Eye (tissue), 1 donor: ENCODE measurements around the gene FERMT3.

Source experiments
- DNase-seq: peaks from one replicate; pipeline ENCODE4 v3.0.0-alpha.2; 2015

FERMT3 gene

DNA sequence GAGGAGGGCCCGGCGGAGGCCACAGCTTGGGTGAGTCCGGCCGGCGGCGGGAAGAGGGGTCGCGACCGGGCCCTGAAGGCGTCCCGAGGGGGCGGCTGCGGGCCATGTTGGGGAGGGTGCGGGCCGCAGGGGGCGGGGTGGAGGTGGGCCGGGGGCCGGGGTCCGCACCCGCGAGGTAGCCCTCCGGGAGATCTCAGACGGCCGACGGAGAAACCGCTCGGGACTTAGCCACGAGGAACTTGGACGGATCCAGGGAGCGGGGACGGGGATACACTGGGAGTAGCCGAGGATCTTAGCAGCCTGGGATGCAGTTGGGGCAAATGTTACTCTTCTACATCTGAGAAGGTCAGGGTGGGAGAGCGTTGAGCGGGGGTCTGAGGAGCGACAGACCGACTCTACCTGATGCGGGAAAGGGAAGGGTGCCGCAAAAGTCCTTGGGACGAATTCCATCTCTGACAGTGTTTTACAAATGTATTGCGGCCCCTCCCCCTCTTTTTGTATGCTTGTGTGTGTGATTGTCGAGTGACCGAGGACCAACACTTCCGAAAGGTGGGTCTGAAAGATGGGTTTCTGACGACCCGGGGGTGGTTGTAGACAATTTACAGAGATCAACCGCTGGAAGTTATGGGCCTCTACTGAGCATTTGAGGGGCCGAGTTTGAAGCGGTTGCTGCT, 19.9 kb upstream of the FERMT3 start:
- DNase-seq, result peak; percentile 54

DNA sequence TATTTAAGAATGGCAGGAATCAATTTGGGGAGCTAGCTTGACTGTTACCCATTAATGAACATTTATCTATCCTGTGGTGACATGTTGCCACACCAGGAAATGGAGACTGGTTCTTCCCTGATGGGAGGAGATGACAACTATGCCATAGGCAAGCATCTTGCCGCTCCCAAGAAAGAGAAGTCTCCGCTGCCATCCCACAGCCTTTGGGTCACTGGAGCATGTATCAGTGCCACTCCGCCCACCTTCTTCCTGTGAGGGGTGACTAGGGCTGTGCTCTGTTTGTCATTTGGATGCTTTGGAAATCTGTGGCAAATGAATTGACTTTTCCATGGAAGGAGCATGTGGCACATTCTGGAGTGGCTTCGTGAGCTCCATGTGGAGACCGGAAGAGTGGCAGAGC, 14.1 kb upstream of the FERMT3 start:
- DNase-seq, result no peak

DNA sequence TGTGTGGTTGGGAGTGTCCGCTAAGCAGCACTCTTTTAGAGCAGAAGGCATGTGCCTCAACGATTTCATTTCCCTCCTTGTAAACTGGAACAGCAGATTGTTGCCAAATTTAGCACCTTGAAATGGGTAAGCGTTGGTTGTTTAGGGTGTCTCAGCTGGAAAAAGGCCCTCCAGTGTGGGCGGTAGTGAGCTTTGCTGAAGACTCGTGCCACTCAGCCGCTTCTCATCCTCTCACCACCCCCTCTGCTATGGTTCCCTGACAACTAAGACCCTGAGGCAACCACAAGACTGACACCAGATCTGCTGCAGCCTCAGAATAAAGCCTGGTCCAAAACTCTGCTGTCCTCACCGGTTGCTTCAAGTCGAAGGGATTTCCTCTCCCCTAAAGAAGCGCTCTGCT, 9.9 kb upstream of the FERMT3 start:
- DNase-seq, result no peak

DNA sequence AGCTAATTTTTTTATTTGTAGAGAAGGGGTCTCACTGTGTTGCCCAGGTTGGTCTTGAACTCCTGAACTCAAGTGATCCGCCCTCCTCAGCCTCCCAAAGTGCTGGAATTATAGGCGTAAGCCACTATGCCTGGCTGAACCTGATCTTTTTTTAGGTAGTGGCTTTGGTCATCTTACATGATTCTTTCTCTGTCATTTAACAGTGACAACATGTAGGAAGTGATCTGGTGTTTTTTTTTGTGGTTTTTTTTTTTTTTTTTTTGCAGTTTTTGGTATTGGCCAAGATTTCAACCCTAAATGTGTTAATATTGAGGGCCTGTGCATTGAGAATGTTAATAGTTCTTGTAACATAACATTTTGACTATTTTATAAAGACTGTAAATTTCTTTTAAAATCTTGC, 8.0 kb upstream of the FERMT3 start:
- no peak for DNase-seq

DNA sequence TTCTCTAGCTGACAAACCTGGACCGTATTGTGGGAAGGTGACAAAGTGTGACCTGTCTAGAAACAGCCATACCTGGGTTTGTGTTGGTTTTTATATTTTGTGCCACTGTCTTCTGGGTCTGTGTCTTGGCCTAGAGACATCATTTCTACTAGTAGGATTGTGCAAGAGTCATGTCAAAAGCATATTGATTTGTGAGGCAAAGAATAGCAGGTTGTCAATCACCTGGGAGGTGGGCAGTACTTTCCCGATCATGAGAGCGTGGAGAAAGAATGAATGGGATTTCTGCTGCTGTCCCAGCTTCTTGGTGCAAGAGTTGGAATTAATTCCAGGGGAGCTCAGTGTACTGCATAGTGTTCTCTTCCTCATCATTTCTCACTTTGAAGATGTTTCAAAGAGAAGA, 5.0 kb upstream of the FERMT3 start:
- no peak for DNase-seq

DNA sequence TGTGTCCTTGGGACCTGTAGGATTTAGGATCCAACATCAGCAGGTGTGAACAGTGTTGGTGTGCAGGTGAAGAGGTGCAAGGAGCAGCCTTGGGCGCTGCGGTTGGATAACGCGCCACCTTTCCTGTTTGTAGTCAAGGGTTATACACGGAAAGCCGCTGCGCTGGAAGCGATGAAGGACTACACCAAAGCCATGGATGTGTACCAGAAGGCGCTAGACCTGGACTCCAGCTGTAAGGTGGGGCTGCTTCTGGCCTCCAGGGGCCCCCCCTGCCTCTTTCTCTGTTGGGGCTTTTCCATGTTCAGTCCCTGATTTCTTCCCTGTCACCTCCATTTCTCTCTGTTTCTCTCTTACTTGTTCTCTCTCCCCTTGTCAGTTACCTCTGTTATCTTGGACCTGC, 3.5 kb upstream of the FERMT3 start:
- DNase-seq, result no peak

DNA sequence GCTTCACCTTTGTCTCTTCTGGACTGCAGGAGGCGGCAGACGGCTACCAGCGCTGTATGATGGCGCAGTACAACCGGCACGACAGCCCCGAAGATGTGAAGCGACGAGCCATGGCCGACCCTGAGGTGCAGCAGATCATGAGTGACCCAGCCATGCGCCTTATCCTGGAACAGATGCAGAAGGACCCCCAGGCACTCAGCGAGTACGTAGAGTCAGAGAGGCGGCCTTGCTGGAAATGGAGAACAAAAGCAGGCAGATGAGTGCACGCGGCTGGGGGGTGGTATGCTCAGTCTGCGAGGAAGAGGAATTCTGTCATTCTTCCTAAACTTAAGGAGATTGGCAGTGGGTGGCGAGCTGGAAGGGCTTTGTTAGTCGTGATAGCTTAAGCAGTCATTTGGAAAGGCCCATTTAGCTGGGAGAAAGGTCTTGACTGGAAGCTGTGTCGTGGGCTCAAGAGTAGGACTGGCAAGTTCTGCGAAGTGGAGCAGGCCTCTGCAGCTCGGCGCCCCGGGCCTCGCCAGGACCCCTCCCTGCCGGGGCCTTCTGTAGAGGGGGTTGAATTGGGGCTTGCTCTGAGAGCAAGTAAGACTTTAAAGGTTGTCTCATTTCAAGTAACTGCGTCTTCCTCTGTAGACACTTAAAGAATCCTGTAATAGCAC, 3.0 kb upstream of the FERMT3 start:
- peak; percentile 31 for DNase-seq

DNA sequence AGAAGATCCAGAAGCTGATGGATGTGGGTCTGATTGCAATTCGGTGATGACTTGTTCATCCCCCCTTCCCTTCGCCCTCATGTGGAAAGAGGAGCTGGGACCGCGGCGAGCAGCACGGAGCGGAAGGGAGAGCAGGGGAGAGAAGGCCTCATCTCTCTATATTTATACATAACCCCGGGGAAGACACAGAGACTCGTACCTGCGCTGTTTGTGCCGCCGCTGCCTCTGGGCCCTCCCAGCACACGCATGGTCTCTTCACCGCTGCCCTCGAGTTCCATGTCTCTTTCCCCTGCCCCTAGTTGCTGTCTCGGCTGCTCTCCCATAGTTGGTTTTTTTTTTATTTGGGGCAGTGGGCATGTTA, 2.5 kb upstream of the FERMT3 start:
- no peak for DNase-seq

DNA sequence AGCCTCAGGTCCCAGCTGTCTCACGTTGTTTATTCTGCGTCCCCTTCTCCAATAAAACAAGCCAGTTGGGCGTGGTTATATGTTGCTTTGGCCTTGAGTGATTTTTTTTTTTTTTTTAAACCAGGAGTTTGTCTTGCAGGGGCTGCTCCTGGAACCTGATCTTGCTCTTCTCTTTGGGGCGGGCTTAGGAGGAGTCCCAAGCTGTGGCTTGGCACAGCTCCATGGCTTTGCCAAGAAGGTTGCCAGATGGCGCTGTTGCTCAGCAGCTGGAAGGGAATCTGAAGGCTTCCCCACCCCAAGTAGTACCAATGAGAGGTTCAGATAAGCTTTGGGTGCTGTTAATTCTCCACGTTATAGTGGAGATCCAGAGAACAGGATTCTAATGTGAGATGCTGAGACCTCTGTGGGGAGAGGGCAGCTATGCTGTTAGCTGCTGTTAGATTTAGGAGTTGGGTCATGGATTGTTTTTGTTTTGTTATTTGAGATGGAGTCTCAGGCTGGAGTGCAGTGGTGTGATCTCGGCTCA, 2.0 kb upstream of the FERMT3 start:
- peak; percentile 93 for DNase-seq

DNA sequence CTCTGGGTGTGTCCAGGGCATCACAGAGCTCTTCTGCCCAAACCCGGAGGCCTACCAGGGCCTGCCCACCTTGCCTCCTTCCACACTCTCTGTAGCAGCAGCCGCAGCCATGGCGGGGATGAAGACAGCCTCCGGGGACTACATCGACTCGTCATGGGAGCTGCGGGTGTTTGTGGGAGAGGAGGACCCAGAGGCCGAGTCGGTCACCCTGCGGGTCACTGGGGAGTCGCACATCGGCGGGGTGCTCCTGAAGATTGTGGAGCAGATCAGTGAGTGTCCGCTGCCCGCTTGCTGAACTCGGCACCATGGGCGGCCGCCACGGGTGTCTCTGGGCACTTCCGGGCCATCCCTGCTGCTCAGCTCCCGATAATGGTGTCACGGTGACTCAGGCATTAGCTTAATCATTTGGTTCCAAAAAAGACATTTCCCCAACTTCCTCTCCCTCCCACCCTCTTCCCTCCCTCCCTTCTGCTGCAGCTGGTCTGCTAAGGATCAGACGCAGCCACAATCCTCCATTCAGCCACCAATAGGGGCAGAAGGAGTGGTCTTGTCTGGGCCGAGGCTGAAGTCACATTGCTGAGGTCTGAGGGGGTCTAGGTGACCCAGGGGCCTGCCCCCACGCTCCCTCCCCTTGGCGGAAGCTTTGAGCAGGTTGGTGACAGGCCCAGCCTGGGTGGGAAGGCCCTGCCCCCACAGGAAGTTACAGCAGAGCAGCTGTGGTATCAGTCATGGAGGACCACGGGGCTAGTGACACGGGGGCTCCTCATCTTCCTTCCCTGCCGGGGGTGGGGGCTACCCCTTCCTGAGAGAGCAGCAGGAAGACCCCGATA, 950 bp downstream of the FERMT3 start:
- no peak for DNase-seq

DNA sequence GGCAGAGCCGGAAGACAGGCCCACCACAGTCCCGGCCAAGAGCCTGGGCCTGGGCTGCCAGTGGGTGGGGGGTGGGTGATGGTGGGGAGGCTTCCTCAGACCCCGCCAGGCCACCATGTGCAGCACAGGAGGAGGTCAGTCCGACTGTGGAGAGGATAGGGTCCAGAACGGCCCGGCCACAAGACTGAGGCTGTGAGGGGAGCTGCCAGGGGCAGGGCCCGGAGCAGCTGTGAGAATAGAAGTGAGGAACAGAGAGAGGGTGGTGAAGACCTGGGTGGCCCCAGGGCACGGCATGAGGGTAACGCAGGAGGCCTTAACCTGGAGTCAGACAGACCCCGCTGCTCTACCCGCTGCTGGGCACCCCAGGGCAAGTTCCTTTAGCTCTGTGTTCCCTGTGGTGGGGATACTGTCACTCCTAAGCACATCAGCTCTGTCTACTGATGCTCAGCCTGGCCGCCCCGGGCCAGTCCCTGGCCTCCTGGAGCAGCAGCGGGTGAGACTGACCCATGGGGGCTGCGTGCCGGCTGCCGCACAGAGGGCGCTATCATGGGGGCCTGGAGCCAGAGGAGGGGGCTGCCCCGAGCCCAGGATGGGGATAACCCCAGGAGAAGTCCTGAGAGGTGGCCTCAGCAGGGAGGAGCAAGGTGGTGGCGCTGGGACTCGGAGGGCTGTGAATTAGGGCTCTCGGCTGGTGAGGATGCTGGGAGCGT, 1.7 kb downstream of the FERMT3 start:
- no peak for DNase-seq

DNA sequence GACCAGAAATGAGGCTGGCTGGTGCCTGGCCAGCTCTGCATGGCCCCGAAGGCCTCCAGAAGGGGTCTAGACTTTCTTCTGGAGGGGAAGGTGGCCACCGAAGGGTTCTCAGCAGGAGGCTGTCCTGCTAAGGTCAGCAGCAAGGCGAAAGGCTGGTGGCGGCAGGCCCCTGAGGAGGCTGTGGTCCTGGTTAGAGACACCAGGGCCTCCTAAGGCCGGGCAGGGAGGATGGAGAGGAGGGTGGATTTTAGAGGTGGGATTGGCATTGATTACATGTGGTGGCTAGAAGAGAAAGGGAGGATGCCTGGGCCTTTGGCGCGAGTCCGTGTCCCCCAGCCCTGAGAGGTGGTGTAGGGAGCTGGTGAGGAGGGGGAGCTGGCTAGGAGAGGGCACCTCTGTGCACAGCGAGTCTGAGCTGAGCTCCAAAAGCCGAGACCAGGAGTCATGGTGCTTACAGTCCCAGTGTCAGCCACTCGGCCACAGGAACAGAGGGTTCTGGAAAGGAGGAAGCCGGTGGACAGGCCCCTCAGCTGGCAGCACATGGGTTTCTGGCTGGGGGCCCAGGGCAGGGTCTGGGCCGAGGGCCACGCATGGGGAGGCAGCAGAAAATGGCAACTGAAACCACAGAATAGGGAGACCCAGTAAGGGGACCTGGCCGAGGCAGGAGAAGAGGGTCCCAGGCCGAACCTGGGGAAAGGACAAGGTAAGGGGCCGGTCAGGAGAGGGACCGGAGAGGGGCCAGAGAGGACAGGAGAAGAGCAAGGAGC, 2.5 kb downstream of the FERMT3 start:
- DNase-seq, result no peak

DNA sequence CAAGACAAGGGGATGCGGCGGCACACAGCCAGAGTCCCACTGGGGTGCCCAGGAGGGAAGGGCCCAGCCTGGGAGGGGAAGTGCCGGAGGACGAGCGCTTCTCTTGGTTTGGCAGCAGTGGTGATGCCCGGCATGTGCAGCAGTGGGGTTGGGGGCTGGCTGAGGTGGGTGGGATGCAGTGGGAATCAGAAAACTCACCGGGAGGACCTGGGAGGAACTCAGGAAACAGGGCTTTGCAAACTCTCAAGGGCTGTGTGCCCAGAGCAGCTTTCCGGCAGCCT, 3.0 kb downstream of the FERMT3 start:
- no peak for DNase-seq

DNA sequence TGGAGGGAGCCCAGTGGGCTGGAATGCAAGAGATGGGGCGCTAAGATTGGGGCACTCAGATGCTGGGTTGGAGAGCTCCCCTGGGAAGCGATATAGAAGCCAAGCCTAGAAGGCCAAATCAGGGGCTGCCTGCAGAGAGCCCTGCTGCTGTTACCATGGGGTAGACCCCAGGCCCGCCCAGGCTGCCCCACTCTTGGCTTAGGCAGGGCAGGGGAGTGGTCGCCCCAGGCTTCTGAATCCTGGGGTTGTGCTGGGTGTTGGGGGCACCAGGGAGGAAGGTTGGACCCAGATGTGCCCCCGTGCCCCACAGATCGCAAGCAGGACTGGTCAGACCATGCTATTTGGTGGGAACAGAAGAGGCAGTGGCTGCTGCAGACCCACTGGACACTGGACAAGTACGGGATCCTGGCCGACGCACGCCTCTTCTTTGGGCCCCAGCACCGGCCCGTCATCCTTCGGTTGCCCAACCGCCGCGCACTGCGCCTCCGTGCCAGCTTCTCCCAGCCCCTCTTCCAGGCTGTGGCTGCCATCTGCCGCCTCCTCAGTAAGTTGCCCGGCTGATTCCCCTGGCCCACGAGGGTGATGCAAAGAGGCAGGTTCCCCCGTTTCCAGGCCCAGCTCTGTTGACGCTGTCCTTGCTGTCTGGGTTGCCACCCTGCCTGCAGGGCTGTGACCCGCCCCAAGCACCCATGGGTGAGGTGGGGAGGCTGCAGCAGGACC, 3.9 kb downstream of the FERMT3 start:
- DNase-seq, result no peak

DNA sequence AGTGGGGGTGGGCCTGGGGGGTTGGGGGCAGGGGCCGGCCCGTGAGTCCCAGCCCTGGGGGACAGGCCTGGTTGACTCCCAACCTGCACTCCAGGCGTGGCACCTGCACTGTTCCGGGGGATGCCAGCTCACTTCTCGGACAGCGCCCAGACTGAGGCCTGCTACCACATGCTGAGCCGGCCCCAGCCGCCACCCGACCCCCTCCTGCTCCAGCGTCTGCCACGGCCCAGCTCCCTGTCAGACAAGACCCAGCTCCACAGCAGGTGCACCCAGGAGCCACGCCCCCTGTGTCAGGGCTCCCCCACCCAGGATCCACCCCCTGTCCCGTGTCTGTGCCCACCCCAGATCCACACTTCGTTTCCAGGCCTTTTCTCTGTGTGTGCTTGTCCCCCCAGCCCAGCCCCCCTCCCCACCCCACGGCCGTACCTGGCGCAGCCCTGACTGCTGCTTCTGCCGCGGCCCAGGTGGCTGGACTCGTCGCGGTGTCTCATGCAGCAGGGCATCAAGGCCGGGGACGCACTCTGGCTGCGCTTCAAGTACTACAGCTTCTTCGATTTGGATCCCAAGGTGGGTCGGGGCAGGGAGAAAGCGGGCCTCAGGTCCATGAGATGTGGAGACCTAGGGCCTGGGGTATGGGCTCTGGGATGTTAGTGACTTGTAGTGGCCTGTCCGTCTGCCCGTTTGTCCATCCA, 4.8 kb downstream of the FERMT3 start:
- no peak for DNase-seq

DNA sequence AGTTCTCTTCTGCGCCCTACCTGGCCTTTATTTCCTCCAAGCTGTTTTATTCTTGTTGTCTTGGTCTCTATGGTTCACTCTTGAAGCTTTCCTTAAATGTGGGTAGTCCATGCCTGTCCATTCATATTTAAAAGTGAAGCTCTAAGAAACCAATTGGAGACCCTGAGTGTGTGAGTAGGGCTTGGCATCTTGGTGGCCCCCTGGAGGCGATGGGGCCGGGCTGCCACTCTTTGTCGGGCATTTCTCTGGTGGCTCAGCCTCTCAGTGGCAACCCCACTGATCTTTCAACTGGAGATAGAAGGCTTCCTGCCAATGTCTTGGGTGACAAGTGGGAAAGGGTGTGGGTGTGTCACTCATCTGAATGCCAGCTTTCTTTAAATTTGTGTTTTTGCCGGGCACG, 10.4 kb downstream of the FERMT3 start:
- no peak for DNase-seq

DNA sequence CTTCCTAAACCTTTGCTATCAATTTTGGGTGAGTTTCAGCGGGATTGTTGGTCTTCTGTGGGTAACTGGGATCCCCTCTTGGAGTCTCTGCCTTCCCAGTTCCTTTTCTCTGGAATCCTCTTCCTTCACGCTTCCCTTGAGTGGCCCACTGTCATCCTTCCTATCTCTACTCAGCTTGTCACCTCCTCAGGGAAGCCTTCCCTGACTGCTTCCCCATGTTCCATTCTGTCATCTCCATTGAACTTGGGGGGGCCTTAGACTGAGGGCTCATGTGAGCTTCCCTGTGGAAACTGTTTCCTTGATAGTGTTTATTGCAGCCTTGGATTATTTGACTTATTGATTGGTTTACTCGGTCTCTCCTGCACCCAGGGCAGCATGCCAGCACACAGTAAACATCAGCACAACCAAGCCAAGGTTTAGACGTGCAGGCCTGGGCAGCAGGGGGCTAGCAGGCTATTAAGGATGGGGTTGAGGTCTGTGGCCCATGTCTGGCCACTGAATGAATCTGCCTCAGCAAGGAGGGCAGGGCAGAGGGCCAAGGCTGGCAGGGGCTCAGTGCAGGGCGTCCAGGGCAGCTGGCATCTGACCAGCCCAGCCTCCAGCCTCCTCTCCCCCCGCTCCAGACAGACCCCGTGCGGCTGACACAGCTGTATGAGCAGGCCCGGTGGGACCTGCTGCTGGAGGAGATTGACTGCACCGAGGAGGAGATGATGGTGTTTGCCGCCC, 12.3 kb downstream of the FERMT3 start:
- no peak for DNase-seq

DNA sequence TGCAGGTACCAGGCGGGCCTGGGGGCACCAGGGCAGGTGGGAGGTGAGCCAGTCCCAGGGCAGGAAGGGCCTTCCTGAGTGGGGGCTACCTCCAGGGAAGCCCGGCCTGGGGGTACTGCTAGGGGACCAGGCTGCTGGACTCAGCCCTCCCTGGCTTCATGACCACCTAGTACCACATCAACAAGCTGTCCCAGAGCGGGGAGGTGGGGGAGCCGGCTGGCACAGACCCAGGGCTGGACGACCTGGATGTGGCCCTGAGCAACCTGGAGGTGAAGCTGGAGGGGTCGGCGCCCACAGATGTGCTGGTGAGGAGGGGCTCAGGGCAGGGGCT, 12.8 kb downstream of the FERMT3 start:
- DNase-seq, result no peak

DNA sequence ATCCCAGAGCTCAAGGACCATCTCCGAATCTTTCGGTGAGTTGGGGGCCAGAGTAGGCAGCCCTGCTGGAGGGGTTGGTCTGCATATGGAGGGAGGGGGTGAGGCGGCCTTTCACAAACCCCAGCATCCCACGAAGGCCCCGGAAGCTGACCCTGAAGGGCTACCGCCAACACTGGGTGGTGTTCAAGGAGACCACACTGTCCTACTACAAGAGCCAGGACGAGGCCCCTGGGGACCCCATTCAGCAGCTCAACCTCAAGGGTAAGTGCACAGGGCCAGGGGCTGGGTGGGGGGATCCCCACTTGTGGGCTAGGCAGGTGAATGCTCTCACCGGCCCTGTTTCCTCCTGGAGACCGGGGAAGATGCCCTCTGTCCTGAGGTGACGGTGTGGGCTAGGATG, 13.2 kb downstream of the FERMT3 start:
- no peak for DNase-seq

DNA sequence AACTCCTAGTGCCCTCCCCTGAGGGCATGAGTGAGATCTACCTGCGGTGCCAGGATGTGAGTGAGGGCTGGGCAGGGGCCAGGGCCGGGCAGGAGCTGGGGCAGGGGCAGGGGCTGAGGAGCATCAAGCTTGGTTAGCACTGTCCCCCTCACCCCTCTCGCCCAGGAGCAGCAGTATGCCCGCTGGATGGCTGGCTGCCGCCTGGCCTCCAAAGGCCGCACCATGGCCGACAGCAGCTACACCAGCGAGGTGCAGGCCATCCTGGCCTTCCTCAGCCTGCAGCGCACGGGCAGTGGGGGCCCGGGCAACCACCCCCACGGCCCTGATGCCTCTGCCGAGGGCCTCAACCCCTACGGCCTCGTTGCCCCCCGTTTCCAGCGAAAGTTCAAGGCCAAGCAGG, 13.8 kb downstream of the FERMT3 start:
- no peak for DNase-seq

DNA sequence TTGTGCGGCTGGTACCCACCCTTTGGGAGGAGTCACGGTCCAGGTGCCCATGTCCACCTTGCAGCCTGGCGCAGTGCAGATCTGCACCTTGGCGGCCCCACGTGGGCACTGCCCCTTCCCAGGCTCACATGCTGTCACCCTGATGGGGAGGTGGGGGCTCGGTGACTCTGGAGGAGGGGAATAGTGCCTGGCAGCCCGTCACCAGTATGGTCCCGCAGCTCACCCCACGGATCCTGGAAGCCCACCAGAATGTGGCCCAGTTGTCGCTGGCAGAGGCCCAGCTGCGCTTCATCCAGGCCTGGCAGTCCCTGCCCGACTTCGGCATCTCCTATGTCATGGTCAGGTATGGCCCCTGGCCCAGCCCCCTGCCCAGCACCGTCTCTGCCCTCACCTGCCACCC, 14.3 kb downstream of the FERMT3 start:
- no peak for DNase-seq
